ENCODE data around the gene RAB31. TPM values are rescaled to one million over a fixed set of nuclear protein-coding genes. Genes with fewer than 3 reads are reported as not detected.

RAB31 gene
- total RNA-seq, 2 donors from 2014 or later: 7.7 to 86.9 TPM

GRCh38 chr18:9787036-9787435, 78.9 kb downstream of the RAB31 start:
- Histone ChIP-seq H3K9me3 (no peaks in the 10 kb centered on the region), H3K4me3 (no peak overlapping the region), H3K36me3 (no peaks in the 10 kb centered on the region), H3K27me3 (replicated peaks; ENCODE audit: insufficient read depth) (no peaks in the 10 kb centered on the region), H3K27ac (no peak overlapping the region), H3K4me1 (replicated peaks) (no peaks in the 10 kb centered on the region)
- 93% methylated on average over 1 of the region's 1 CpG for WGBS
- intact Hi-C loops (cut with DNase I): no loop called here
- TF ChIP-seq POLR2AphosphoS5 (IDR thresholded peaks at IDR 0.05) (no peak), CTCF (IDR thresholded peaks at IDR 0.05) (no peak), POLR2A (IDR thresholded peaks at IDR 0.05) (no peak)
- DNase-seq (ENCODE audit: low spot score): no peak

GRCh38 chr18:9787712-9788111, 79.6 kb downstream of the RAB31 start:
- no peaks in the 10 kb centered on the region for H3K4me1 ChIP-seq (replicated peaks)
- TF ChIP-seq POLR2A (IDR thresholded peaks at IDR 0.05) (no peak), POLR2AphosphoS5 (IDR thresholded peaks at IDR 0.05) (no peak), CTCF (IDR thresholded peaks at IDR 0.05) (no peak)
- intact Hi-C loops (cut with DNase I): no loop called here
- H3K9me3 ChIP-seq: no peaks in the 10 kb centered on the region
- H3K4me3 ChIP-seq: no peak overlapping the region
- no peaks in the 10 kb centered on the region for H3K27me3 ChIP-seq (replicated peaks; ENCODE audit: insufficient read depth)
- WGBS: 97% methylated on average over 6 of the region's 6 CpGs
- H3K27ac ChIP-seq: no peak overlapping the region
- DNase-seq (ENCODE audit: low spot score): no peak
- H3K36me3 ChIP-seq: no peaks in the 10 kb centered on the region

GRCh38 chr18:9788140-9788539, 80.0 kb downstream of the RAB31 start:
- no peak for DNase-seq (ENCODE audit: low spot score)
- H3K4me3 ChIP-seq: no peak overlapping the region
- H3K27me3 ChIP-seq (replicated peaks; ENCODE audit: insufficient read depth): no peaks in the 10 kb centered on the region
- H3K9me3 ChIP-seq: no peaks in the 10 kb centered on the region
- no peaks in the 10 kb centered on the region for H3K4me1 ChIP-seq (replicated peaks)
- H3K36me3 ChIP-seq: no peaks in the 10 kb centered on the region
- no peak for TF ChIP-seq POLR2A (IDR thresholded peaks at IDR 0.05)
- no peak for TF ChIP-seq CTCF (IDR thresholded peaks at IDR 0.05)
- no peak for TF ChIP-seq POLR2AphosphoS5 (IDR thresholded peaks at IDR 0.05)
- 72% methylated on average over 1 of the region's 1 CpG for WGBS
- intact Hi-C loops (cut with DNase I): no loop called here
- no peak overlapping the region for H3K27ac ChIP-seq

GRCh38 chr18:9788860-9789259, 80.8 kb downstream of the RAB31 start:
- 97% methylated on average over 2 of the region's 2 CpGs for WGBS
- no peak overlapping the region for H3K27ac ChIP-seq
- no peak for TF ChIP-seq CTCF (IDR thresholded peaks at IDR 0.05)
- TF ChIP-seq POLR2A (IDR thresholded peaks at IDR 0.05): no peak
- no peak for TF ChIP-seq POLR2AphosphoS5 (IDR thresholded peaks at IDR 0.05)
- intact Hi-C loops (cut with DNase I): no loop called here
- H3K4me1 ChIP-seq (replicated peaks): no peaks in the 10 kb centered on the region
- no peaks in the 10 kb centered on the region for H3K27me3 ChIP-seq (replicated peaks; ENCODE audit: insufficient read depth)
- DNase-seq (ENCODE audit: low spot score): no peak
- H3K36me3 ChIP-seq: no peaks in the 10 kb centered on the region
- H3K9me3 ChIP-seq: no peaks in the 10 kb centered on the region
- no peak overlapping the region for H3K4me3 ChIP-seq

GRCh38 chr18:9790261-9790660, 82.2 kb downstream of the RAB31 start:
- TF ChIP-seq CTCF (IDR thresholded peaks at IDR 0.05) (no peak), POLR2AphosphoS5 (IDR thresholded peaks at IDR 0.05) (no peak), POLR2A (IDR thresholded peaks at IDR 0.05) (no peak)
- Histone ChIP-seq H3K27ac (no peak overlapping the region), H3K9me3 (no peaks in the 10 kb centered on the region), H3K4me3 (no peak overlapping the region), H3K27me3 (replicated peaks; ENCODE audit: insufficient read depth) (no peaks in the 10 kb centered on the region), H3K4me1 (replicated peaks) (no peaks in the 10 kb centered on the region), H3K36me3 (no peaks in the 10 kb centered on the region)
- intact Hi-C loops (cut with DNase I): no loop called here
- no peak for DNase-seq (ENCODE audit: low spot score)
- 75% methylated on average over 2 of the region's 2 CpGs for WGBS
